Muscle of leg (tissue), 11 donors: ENCODE results near the gene CAPN1. TPM values are rescaled to one million over a fixed set of nuclear protein-coding genes. Genes with fewer than 3 reads are reported as not detected.

Source experiments
- DNase-seq: peaks from one replicate; pipeline ENCODE4 v3.0.0; 2013
- H3K27ac ChIP-seq: one replicate; pipeline ENCODE4 v1.5.1; 2013; ENCODE audit warnings: mild to moderate bottlenecking, low read length, control low read depth
- H3K27me3 ChIP-seq: one replicate; pipeline ENCODE4 v1.6.1; 2013; ENCODE audit warnings: low read length; ENCODE audit not compliant: control insufficient read depth, insufficient read depth
- H3K36me3 ChIP-seq: one replicate; pipeline ENCODE4 v1.6.1; 2013; ENCODE audit warnings: low read length; ENCODE audit not compliant: control insufficient read depth, insufficient read depth
- H3K4me1 ChIP-seq: one replicate; pipeline ENCODE4 v1.6.1; 2013; ENCODE audit warnings: low read length; ENCODE audit not compliant: control insufficient read depth, insufficient read depth
- H3K4me3 ChIP-seq: one replicate; pipeline ENCODE4 v1.5.1; 2013; ENCODE audit warnings: low read length, control low read depth
- H3K9me3 ChIP-seq: replicated peaks from 2 replicates; pipeline ENCODE4 v1.6.1; 2013; ENCODE audit warnings: low read depth, low read length; ENCODE audit not compliant: control insufficient read depth
- WGBS: methylation state at CpG from one replicate; pipeline ENCODE4 v1.1.5; 2013; ENCODE audit warnings: missing lambda C conversion rate; ENCODE audit not compliant: insufficient coverage; 5-methylcytosine and 5-hydroxymethylcytosine counted together
- polyA plus RNA-seq, 8 donors: library from polyadenylated mRNA; unstranded; fragments of 120-200 nt; gene quantifications; one replicate each; pipeline versions ENCODE4 v1.2.1 to v1.2.3, GENCODE V29; 2013; ENCODE audit warnings: inconsistent platforms in 1 of 8, low replicate concordance in 1 of 8; ENCODE audit not compliant: insufficient read length in 8 of 8, insufficient read depth in 1 of 8
- total RNA-seq: library from RNA; stranded (reverse); fragments of 120-200 nt; gene quantifications from one replicate; pipeline ENCODE4 v1.2.4, GENCODE V29; 2013

Gene CAPN1
- total and polyA plus RNA-seq, 9 donors: 46.7 to 90.2 (median 78.8) TPM

DNA sequence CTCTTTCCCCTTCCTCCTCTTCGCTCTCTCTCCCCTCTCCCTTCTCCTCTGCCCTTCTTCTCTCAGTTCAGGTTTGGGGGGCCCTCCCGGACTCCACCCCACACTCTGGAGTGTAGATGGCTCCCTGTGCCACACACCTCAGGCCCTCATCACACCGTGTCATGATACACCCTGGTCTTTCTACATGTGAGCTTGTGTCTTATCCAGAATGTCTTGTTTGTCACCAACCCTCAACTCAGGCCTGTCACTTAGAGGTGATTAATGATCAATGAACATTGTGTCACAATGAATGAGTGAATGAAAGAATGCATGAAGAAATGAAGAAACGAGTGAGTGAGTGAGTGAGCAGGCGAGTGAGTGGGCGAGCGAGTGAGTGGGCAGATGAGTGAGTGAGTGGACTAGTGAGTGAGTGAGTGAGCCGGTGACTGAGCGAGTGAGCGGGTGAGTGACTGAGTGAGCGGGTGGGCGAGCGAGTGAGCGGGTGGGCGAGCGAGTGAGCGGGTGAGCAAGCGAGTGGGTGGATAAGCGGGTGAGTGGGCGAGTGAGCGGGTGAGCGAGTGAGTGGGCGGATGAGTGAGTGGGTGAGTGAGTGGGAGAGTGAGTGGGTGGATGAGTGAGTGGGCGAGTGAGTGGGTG is 33.8 kb downstream of the CAPN1 start:
- Histone ChIP-seq H3K36me3 (peaks cover 17% of the 10 kb centered on the region), H3K4me1 (peaks cover 34% of the 10 kb centered on the region), H3K4me3 (no peak overlapping the region), H3K27ac (no peak overlapping the region), H3K27me3 (peaks cover 2% of the 10 kb centered on the region), H3K9me3 (no peaks in the 10 kb centered on the region)
- DNase-seq: no peak
- 92% methylated on average over 22 of the region's 24 CpGs for WGBS

DNA sequence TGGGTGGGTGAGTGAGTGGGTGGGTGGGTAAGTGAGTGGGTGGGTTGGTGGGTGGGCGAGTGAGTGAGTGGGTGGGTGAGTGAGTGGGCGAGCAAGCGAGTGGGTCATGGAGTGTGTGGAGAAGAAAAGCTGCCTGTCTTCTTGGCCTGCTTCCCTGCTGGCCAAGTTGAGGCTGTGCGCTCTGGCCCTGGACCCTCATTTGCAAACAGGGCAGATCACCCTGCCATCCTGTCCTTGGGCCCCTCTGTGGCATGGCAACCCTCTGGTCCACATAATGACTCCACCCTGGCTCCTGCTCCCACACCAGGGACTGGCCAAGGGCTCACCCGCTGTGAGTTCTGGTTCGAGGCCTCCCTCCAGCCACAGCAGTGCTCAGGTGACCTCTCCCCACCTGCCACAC is 35.1 kb downstream of the CAPN1 start:
- peaks cover 27% of the 10 kb centered on the region for H3K4me1 ChIP-seq
- H3K27me3 ChIP-seq: peaks cover 2% of the 10 kb centered on the region
- 77% methylated on average over 3 of the region's 6 CpGs for WGBS
- no peak overlapping the region for H3K4me3 ChIP-seq
- DNase-seq: no peak
- H3K9me3 ChIP-seq: no peaks in the 10 kb centered on the region
- H3K36me3 ChIP-seq: peaks cover 4% of the 10 kb centered on the region
- H3K27ac ChIP-seq: no peak overlapping the region

DNA sequence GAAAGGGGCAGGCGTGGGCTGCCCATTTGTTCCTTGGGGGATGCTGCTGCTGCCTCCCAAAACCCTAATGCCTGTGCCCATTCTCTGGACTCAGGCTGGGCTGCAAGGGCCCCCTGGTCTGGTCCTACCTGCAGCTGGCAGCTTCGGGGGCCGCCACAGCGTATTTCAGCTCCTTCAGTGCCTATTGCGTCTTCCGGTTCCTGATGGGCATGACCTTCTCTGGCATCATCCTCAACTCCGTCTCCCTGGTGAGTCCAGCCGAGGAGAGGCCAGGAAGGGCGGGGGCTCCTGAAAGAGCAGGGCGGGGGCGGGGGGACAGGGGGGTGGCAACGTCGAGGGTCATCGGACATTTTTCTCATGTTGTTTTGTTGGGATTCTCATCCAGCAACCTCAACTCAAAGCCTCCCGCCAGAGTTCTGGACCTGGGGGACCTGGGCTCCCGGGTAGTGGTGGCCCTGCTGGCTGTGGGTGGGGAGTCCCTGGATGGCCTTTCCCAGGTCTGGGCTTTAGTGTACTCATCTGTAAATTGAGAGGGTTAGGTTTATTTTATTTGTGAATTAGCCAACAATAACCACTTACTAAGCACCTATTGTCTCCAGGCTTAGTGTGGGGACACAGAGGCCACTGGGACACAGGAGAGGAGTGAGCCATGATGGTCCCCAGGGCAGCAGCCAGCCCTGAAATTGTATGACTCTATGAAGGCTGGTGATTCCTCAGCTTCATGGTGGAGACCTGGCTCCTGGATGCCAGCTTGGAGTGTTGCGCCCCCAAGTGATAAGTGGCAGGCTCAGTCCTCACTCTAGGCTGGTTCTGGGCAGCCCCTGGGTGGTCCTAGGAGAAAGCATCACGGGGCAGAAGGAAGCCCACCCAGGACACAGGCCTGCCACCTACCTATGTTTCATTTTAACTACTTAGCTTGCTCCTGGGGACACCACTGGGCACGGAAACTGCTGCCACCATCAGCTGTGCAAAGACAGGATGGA is 36.0 kb downstream of the CAPN1 start:
- peaks cover 18% of the 10 kb centered on the region for H3K4me1 ChIP-seq
- no peak overlapping the region for H3K4me3 ChIP-seq
- no peaks in the 10 kb centered on the region for H3K36me3 ChIP-seq
- DNase-seq: no peak
- no peaks in the 10 kb centered on the region for H3K9me3 ChIP-seq
- H3K27me3 ChIP-seq: peaks cover 2% of the 10 kb centered on the region
- WGBS: 90% methylated on average over 5 of the region's 19 CpGs
- no peak overlapping the region for H3K27ac ChIP-seq

GRCh38 chr11:65218446-65218845 is 36.7 kb downstream of the CAPN1 start:
- Histone ChIP-seq H3K9me3 (no peaks in the 10 kb centered on the region), H3K4me1 (peaks cover 12% of the 10 kb centered on the region), H3K27me3 (peaks cover 2% of the 10 kb centered on the region), H3K36me3 (peaks cover under 1% of the 10 kb centered on the region), H3K27ac (no peak overlapping the region), H3K4me3 (no peak overlapping the region)
- DNase-seq: no peak
- WGBS: 86% methylated on average over 7 of the region's 9 CpGs

- peaks cover 2% of the 10 kb centered on the region for H3K27me3 ChIP-seq
- no peak overlapping the region for H3K4me3 ChIP-seq
- peaks cover 8% of the 10 kb centered on the region for H3K4me1 ChIP-seq
- no CpG with 5 or more reads among the region's 3 CpGs for WGBS
- DNase-seq: peak; percentile 84
- no peak overlapping the region for H3K27ac ChIP-seq
- H3K36me3 ChIP-seq: peaks cover 4% of the 10 kb centered on the region
- H3K9me3 ChIP-seq: no peaks in the 10 kb centered on the region
These were observed 38.1 kb downstream of the CAPN1 start for GRCh38 chr11:65219930-65220213.

- Histone ChIP-seq H3K9me3 (no peaks in the 10 kb centered on the region), H3K27ac (no peak overlapping the region), H3K4me1 (peaks cover 18% of the 10 kb centered on the region), H3K4me3 (no peak overlapping the region), H3K36me3 (peaks cover 4% of the 10 kb centered on the region), H3K27me3 (peaks cover 11% of the 10 kb centered on the region)
- WGBS: 71% methylated on average over 2 of the region's 10 CpGs
- DNase-seq: no peak
These were observed 39.3 kb downstream of the CAPN1 start for GRCh38 chr11:65221026-65221425.

GRCh38 chr11:65223011-65223410 is 41.3 kb downstream of the CAPN1 start:
- no peak overlapping the region for H3K27ac ChIP-seq
- no peak for DNase-seq
- H3K4me1 ChIP-seq: peaks cover 19% of the 10 kb centered on the region
- 85% methylated on average over 5 of the region's 8 CpGs for WGBS
- H3K9me3 ChIP-seq: no peaks in the 10 kb centered on the region
- H3K27me3 ChIP-seq: peaks cover 14% of the 10 kb centered on the region
- no peak overlapping the region for H3K4me3 ChIP-seq
- peaks cover 4% of the 10 kb centered on the region for H3K36me3 ChIP-seq

DNA sequence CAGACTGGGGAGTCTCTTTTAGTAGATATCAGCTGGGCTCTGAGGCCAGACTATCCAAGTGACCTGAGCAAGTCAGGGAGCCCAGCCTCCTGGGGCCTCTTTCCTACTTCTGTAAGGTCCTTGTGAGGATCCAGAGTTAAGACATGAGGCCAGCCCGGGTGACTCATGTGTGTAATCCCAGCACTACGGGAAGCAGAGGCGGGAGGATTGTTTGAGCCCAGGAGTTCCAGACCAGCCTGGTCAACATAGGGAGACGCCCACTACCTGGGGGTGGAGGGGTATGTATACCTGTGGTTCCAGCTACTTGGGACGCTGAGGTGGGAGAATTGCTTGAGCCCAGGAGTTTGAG is 43.2 kb downstream of the CAPN1 start:
- WGBS: 28% methylated on average over 4 of the region's 5 CpGs
- no peak for DNase-seq
- Histone ChIP-seq H3K4me1 (peaks cover 13% of the 10 kb centered on the region), H3K4me3 (no peak overlapping the region), H3K27me3 (peaks cover 12% of the 10 kb centered on the region), H3K9me3 (peaks cover 2% of the 10 kb centered on the region), H3K36me3 (peaks cover 4% of the 10 kb centered on the region), H3K27ac (no peak overlapping the region)

DNA sequence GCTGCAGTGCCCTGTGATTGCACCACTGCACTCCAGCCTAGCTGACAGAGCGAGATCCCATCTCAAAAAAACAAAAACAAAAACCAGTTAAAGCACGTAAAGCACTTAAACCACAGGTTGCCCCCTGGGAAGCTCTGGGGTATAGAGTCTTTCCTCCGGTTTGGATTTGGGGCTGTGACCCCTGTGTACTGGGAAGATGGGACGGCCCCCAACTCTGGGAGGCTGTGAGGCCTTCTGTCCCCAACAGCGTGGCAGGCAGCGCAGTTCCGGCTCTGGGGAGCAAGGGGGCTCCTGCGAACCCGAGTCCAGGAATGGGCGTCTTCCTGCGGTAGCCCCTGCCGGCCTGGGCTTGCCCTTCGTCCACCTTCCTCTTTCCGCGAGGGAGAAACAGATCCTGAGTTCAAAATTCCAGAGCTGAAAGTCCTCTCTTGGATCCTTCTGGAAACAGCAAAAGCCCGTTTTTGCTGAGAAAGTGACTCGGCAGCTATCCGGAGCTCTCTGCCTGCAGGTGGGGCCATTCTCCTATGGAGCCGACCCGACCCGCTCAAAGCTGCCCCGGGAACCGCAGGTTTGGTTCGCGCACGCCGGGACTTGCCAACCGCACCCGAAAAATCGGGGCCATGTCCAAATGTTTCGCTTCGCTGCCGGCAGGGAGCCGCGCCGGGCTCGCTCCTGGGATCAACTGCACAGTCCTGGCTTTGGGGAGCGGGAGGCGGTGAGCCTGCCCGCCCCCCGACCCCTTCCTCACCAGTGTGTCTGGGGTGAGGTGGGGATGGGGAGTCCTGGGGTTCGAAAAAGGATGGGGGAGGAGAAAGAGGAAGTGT is 43.8 kb downstream of the CAPN1 start:
- H3K36me3 ChIP-seq: peaks cover 4% of the 10 kb centered on the region
- H3K4me3 ChIP-seq: peak overlapping the region; percentile 38
- DNase-seq: peak; percentile 76
- 2% methylated on average over 34 of the region's 42 CpGs for WGBS
- peaks cover 2% of the 10 kb centered on the region for H3K9me3 ChIP-seq
- H3K27me3 ChIP-seq: peaks cover 12% of the 10 kb centered on the region
- H3K27ac ChIP-seq: no peak overlapping the region
- peaks cover 13% of the 10 kb centered on the region for H3K4me1 ChIP-seq

GRCh38 chr11:65226103-65226442 is 44.3 kb downstream of the CAPN1 start:
- DNase-seq: no peak
- Histone ChIP-seq H3K27ac (no peak overlapping the region), H3K27me3 (peaks cover 12% of the 10 kb centered on the region), H3K36me3 (peaks cover 4% of the 10 kb centered on the region), H3K9me3 (peaks cover 2% of the 10 kb centered on the region), H3K4me3 (peak overlapping the region; percentile 38), H3K4me1 (peaks cover 13% of the 10 kb centered on the region)
- WGBS: no CpG with 5 or more reads among the region's 7 CpGs
